IMR-90 (cell line): ENCODE data around the gene INTS11.

Source experiments
- BHLHE40 ChIP-seq: fragments of 150-350 bp; IDR thresholded peaks from 2 replicates; pipeline ENCODE4 v1.6.1; 2016; ENCODE audit warnings: mild to moderate bottlenecking, low read depth, low read length
- CEBPB ChIP-seq: IDR thresholded peaks from 2 replicates; pipeline ENCODE4 v1.6.1; 2012; ENCODE audit warnings: low read depth, low read length, improper control_type of control experiment
- CHD1 ChIP-seq: IDR thresholded peaks from 2 replicates; pipeline ENCODE4 v1.6.1; 2012; ENCODE audit warnings: low read depth, low read length, improper control_type of control experiment
- ELK1 ChIP-seq: fragments of 150-350 bp; IDR thresholded peaks from 2 replicates; pipeline ENCODE4 v1.6.1; 2016; ENCODE audit warnings: low read depth, mild to moderate bottlenecking, low read length, moderate library complexity, borderline replicate concordance
- FOS ChIP-seq: fragments of 150-350 bp; IDR thresholded peaks from 2 replicates; pipeline ENCODE4 v1.6.1; 2016; ENCODE audit warnings: low read depth, low read length
- MAZ ChIP-seq: IDR thresholded peaks from 2 replicates; pipeline ENCODE4 v1.6.1; 2012; ENCODE audit warnings: low read depth, mild to moderate bottlenecking, low read length, improper control_type of control experiment, moderate library complexity, borderline replicate concordance
- MXI1 ChIP-seq: IDR thresholded peaks from 2 replicates; pipeline ENCODE4 v1.6.1; 2012; ENCODE audit warnings: low read depth, mild to moderate bottlenecking, low read length, moderate library complexity, borderline replicate concordance
- NFE2L2 ChIP-seq: fragments of 150-350 bp; IDR thresholded peaks from 2 replicates; pipeline ENCODE4 v1.6.1; 2016; ENCODE audit warnings: low read depth, mild to moderate bottlenecking, low read length
- POLR2A ChIP-seq: IDR thresholded peaks from 2 replicates; pipeline ENCODE4 v1.6.1; 2012; ENCODE audit warnings: mild to moderate bottlenecking, low read depth, low read length
- RAD21 ChIP-seq: IDR thresholded peaks from 2 replicates; pipeline ENCODE4 v1.6.1; 2012; ENCODE audit warnings: low read length, improper control_type of control experiment
- RCOR1 ChIP-seq: IDR thresholded peaks from 2 replicates; pipeline ENCODE4 v1.6.1; 2012; ENCODE audit warnings: mild to moderate bottlenecking, low read length, improper control_type of control experiment; ENCODE audit not compliant: insufficient replicate concordance
- RFX5 ChIP-seq: IDR thresholded peaks from 2 replicates; pipeline ENCODE4 v1.8.0; 2012; ENCODE audit warnings: low read depth, mild to moderate bottlenecking, low read length, moderate library complexity
- SMC3 ChIP-seq: fragments of 150-350 bp; IDR thresholded peaks from 2 replicates; pipeline ENCODE4 v1.6.1; 2016; ENCODE audit warnings: low read depth, mild to moderate bottlenecking, antibody characterized with exemption, low read length, moderate library complexity
- TF ChIP-seq, protein P1 (sequence below): conservative IDR thresholded peaks from 2 replicates; pipeline ENCODE4 v1.5.1; 2012; ENCODE audit warnings: mild to moderate bottlenecking, low read depth, low read length, improper control_type of control experiment

- TF ChIP-seq, protein P1, sequence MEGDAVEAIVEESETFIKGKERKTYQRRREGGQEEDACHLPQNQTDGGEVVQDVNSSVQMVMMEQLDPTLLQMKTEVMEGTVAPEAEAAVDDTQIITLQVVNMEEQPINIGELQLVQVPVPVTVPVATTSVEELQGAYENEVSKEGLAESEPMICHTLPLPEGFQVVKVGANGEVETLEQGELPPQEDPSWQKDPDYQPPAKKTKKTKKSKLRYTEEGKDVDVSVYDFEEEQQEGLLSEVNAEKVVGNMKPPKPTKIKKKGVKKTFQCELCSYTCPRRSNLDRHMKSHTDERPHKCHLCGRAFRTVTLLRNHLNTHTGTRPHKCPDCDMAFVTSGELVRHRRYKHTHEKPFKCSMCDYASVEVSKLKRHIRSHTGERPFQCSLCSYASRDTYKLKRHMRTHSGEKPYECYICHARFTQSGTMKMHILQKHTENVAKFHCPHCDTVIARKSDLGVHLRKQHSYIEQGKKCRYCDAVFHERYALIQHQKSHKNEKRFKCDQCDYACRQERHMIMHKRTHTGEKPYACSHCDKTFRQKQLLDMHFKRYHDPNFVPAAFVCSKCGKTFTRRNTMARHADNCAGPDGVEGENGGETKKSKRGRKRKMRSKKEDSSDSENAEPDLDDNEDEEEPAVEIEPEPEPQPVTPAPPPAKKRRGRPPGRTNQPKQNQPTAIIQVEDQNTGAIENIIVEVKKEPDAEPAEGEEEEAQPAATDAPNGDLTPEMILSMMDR: no peak
- no peak for TF ChIP-seq POLR2A
- no peak for TF ChIP-seq SMC3
- TF ChIP-seq BHLHE40: no peak
- no peak for TF ChIP-seq FOS
- no peak for TF ChIP-seq RCOR1
- TF ChIP-seq ELK1: no peak
- no peak for TF ChIP-seq RFX5
- TF ChIP-seq CEBPB: no peak
- TF ChIP-seq MXI1: no peak
- TF ChIP-seq RAD21: no peak
- no peak for TF ChIP-seq CHD1
- TF ChIP-seq MAZ: no peak
- no peak for TF ChIP-seq NFE2L2
Observed at GRCh38 chr1:1337793-1338147, 13.3 kb upstream of the INTS11 start.
